ENCODE results near the gene PHAF1.
A peak's percentile ranks its signal among the peaks of the same experiment; 100 is the strongest.

Gene PHAF1

GRCh38 chr16:67115639-67116038, 5.9 kb downstream of the PHAF1 start:
- H2BK12ac ChIP-seq (ENCODE audit: low read length in 2 of 2), result no peak overlapping the region
- H3K27me3 ChIP-seq (ENCODE audit: control insufficient read depth in 1 of 2, insufficient read depth in 1 of 2, low read length in 2 of 2), result no peaks in the 10 kb centered on the region
- no peaks in the 10 kb centered on the region for H3K9me3 ChIP-seq (ENCODE audit: control insufficient read depth, low read length)
- no peak overlapping the region for H2BK120ac ChIP-seq (ENCODE audit: low read depth, low read length)
- peaks cover 0 to 32% of the 10 kb centered on the region in 2 experiments for H3K36me3 ChIP-seq (ENCODE audit: control insufficient read depth in 1 of 2, insufficient read depth in 2 of 2, low read depth in 1 of 2, low read length in 2 of 2)
- H3K4me2 ChIP-seq (ENCODE audit: low read length, poor library complexity, severe bottlenecking), result no peak overlapping the region
- H3K14ac ChIP-seq (ENCODE audit: low read length in 2 of 2), result no peak overlapping the region
- H4K91ac ChIP-seq (ENCODE audit: low read length), result no peak overlapping the region
- H3K27ac ChIP-seq (ENCODE audit: low read length, poor library complexity, severe bottlenecking), result peak overlapping the region; percentile 50
- no peak overlapping the region for H4K8ac ChIP-seq (ENCODE audit: low read length)
- peak; percentile 90 for DNase-seq
- H3K9ac ChIP-seq (ENCODE audit: low read length), result peak overlapping the region; percentile 77
- H3K4me3 ChIP-seq (ENCODE audit: insufficient read depth in 1 of 2, low read depth in 1 of 2, low read length in 2 of 2), result no peak overlapping the region
- H2AFZ ChIP-seq (ENCODE audit: low read depth, low read length), result no peak overlapping the region
- H2AK5ac ChIP-seq (ENCODE audit: low read length, severe bottlenecking), result no peak overlapping the region
- H2BK15ac ChIP-seq (ENCODE audit: low read depth, poor library complexity, severe bottlenecking), result no peak overlapping the region
- H3K79me1 ChIP-seq (replicated peaks; ENCODE audit: low read length, poor library complexity, severe bottlenecking), result peaks cover 30% of the 10 kb centered on the region
- H3K18ac ChIP-seq (ENCODE audit: low read depth in 1 of 2, low read length in 2 of 2), result no peak overlapping the region
- H2BK5ac ChIP-seq (ENCODE audit: low read depth, low read length, poor library complexity, severe bottlenecking), result no peak overlapping the region
- peaks cover 5% of the 10 kb centered on the region for H3K4me1 ChIP-seq (ENCODE audit: control insufficient read depth, insufficient read depth, low read depth, low read length)
- H3K4ac ChIP-seq (ENCODE audit: low read depth in 1 of 2, low read length in 2 of 2), result no peak overlapping the region
- no peak overlapping the region for H3K23ac ChIP-seq (ENCODE audit: low read length in 2 of 2)
- 58% methylated on average over 7 of the region's 7 CpGs for WGBS

- Histone ChIP-seq H3K27ac (ENCODE audit: low read length, poor library complexity, severe bottlenecking) (no peak overlapping the region), H2BK12ac (ENCODE audit: low read length in 2 of 2) (no peak overlapping the region), H3K18ac (ENCODE audit: low read depth in 1 of 2, low read length in 2 of 2) (no peak overlapping the region), H3K4me1 (ENCODE audit: control insufficient read depth, insufficient read depth, low read depth, low read length) (peaks cover 3% of the 10 kb centered on the region), H4K91ac (ENCODE audit: low read length) (no peak overlapping the region), H2BK5ac (ENCODE audit: low read depth, low read length, poor library complexity, severe bottlenecking) (no peak overlapping the region), H3K14ac (ENCODE audit: low read length in 2 of 2) (no peak overlapping the region), H2BK15ac (ENCODE audit: low read depth, poor library complexity, severe bottlenecking) (no peak overlapping the region), H3K23ac (ENCODE audit: low read length in 2 of 2) (no peak overlapping the region), H3K9ac (ENCODE audit: low read length) (peak overlapping the region; percentile 77), H3K4me2 (ENCODE audit: low read length, poor library complexity, severe bottlenecking) (no peak overlapping the region), H3K27me3 (ENCODE audit: control insufficient read depth in 1 of 2, insufficient read depth in 1 of 2, low read length in 2 of 2) (no peaks in the 10 kb centered on the region), H3K4me3 (ENCODE audit: insufficient read depth in 1 of 2, low read depth in 1 of 2, low read length in 2 of 2) (no peak overlapping the region), H2AFZ (ENCODE audit: low read depth, low read length) (no peak overlapping the region), H4K8ac (ENCODE audit: low read length) (no peak overlapping the region), H2BK120ac (ENCODE audit: low read depth, low read length) (no peak overlapping the region), H2AK5ac (ENCODE audit: low read length, severe bottlenecking) (peak overlapping the region; percentile 53), H3K79me1 (replicated peaks; ENCODE audit: low read length, poor library complexity, severe bottlenecking) (peaks cover 31% of the 10 kb centered on the region), H3K36me3 (ENCODE audit: control insufficient read depth in 1 of 2, insufficient read depth in 2 of 2, low read depth in 1 of 2, low read length in 2 of 2) (peaks cover 5 to 39% of the 10 kb centered on the region in 2 experiments), H3K9me3 (ENCODE audit: control insufficient read depth, low read length) (no peaks in the 10 kb centered on the region), H3K4ac (ENCODE audit: low read depth in 1 of 2, low read length in 2 of 2) (no peak overlapping the region)
- peak; percentile 4 for DNase-seq
- 92% methylated on average over 13 of the region's 13 CpGs for WGBS
Measured at GRCh38 chr16:67116388-67117311, 6.9 kb downstream of the PHAF1 start.

- Histone ChIP-seq H3K4me3 (ENCODE audit: insufficient read depth in 1 of 2, low read depth in 1 of 2, low read length in 2 of 2) (no peak overlapping the region), H3K79me1 (replicated peaks; ENCODE audit: low read length, poor library complexity, severe bottlenecking) (peaks cover 31% of the 10 kb centered on the region), H3K4me2 (ENCODE audit: low read length, poor library complexity, severe bottlenecking) (no peak overlapping the region), H2BK15ac (ENCODE audit: low read depth, poor library complexity, severe bottlenecking) (no peak overlapping the region), H3K9me3 (ENCODE audit: control insufficient read depth, low read length) (no peaks in the 10 kb centered on the region), H3K9ac (ENCODE audit: low read length) (no peak overlapping the region), H2AK5ac (ENCODE audit: low read length, severe bottlenecking) (no peak overlapping the region), H3K27me3 (ENCODE audit: control insufficient read depth in 1 of 2, insufficient read depth in 1 of 2, low read length in 2 of 2) (no peaks in the 10 kb centered on the region), H3K14ac (ENCODE audit: low read length in 2 of 2) (no peak overlapping the region), H2BK12ac (ENCODE audit: low read length in 2 of 2) (no peak overlapping the region), H3K23ac (ENCODE audit: low read length in 2 of 2) (no peak overlapping the region), H3K4ac (ENCODE audit: low read depth in 1 of 2, low read length in 2 of 2) (no peak overlapping the region), H3K4me1 (ENCODE audit: control insufficient read depth, insufficient read depth, low read depth, low read length) (peaks cover 3% of the 10 kb centered on the region), H2BK5ac (ENCODE audit: low read depth, low read length, poor library complexity, severe bottlenecking) (no peak overlapping the region), H4K91ac (ENCODE audit: low read length) (no peak overlapping the region), H2AFZ (ENCODE audit: low read depth, low read length) (no peak overlapping the region), H2BK120ac (ENCODE audit: low read depth, low read length) (no peak overlapping the region), H3K36me3 (ENCODE audit: control insufficient read depth in 1 of 2, insufficient read depth in 2 of 2, low read depth in 1 of 2, low read length in 2 of 2) (peaks cover 14 to 46% of the 10 kb centered on the region in 2 experiments), H4K8ac (ENCODE audit: low read length) (no peak overlapping the region), H3K27ac (ENCODE audit: low read length, poor library complexity, severe bottlenecking) (no peak overlapping the region), H3K18ac (ENCODE audit: low read depth in 1 of 2, low read length in 2 of 2) (no peak overlapping the region)
- no peak for DNase-seq
- 96% methylated on average over 3 of the region's 9 CpGs for WGBS
Measured at GRCh38 chr16:67117716-67118115, 8.0 kb downstream of the PHAF1 start.

- Histone ChIP-seq H3K27me3 (ENCODE audit: control insufficient read depth in 1 of 2, insufficient read depth in 1 of 2, low read length in 2 of 2) (no peaks in the 10 kb centered on the region), H3K27ac (ENCODE audit: low read length, poor library complexity, severe bottlenecking) (no peak overlapping the region), H4K8ac (ENCODE audit: low read length) (no peak overlapping the region), H3K36me3 (ENCODE audit: control insufficient read depth in 1 of 2, insufficient read depth in 2 of 2, low read depth in 1 of 2, low read length in 2 of 2) (peaks cover 22 to 60% of the 10 kb centered on the region in 2 experiments), H3K9me3 (ENCODE audit: control insufficient read depth, low read length) (no peaks in the 10 kb centered on the region), H3K9ac (ENCODE audit: low read length) (no peak overlapping the region), H3K14ac (ENCODE audit: low read length in 2 of 2) (no peak overlapping the region), H3K4ac (ENCODE audit: low read depth in 1 of 2, low read length in 2 of 2) (no peak overlapping the region), H3K4me2 (ENCODE audit: low read length, poor library complexity, severe bottlenecking) (no peak overlapping the region), H3K18ac (ENCODE audit: low read depth in 1 of 2, low read length in 2 of 2) (no peak overlapping the region), H2BK5ac (ENCODE audit: low read depth, low read length, poor library complexity, severe bottlenecking) (no peak overlapping the region), H2BK15ac (ENCODE audit: low read depth, poor library complexity, severe bottlenecking) (no peak overlapping the region), H2BK120ac (ENCODE audit: low read depth, low read length) (no peak overlapping the region), H2AFZ (ENCODE audit: low read depth, low read length) (no peak overlapping the region), H3K4me3 (ENCODE audit: insufficient read depth in 1 of 2, low read depth in 1 of 2, low read length in 2 of 2) (no peak overlapping the region), H3K4me1 (ENCODE audit: control insufficient read depth, insufficient read depth, low read depth, low read length) (peaks cover 3% of the 10 kb centered on the region), H3K23ac (ENCODE audit: low read length in 2 of 2) (no peak overlapping the region), H2AK5ac (ENCODE audit: low read length, severe bottlenecking) (no peak overlapping the region), H4K91ac (ENCODE audit: low read length) (no peak overlapping the region), H2BK12ac (ENCODE audit: low read length in 2 of 2) (no peak overlapping the region), H3K79me1 (replicated peaks; ENCODE audit: low read length, poor library complexity, severe bottlenecking) (peaks cover 29% of the 10 kb centered on the region)
- WGBS, result 79% methylated on average over 5 of the region's 5 CpGs
- DNase-seq, result no peak
Measured at GRCh38 chr16:67120025-67120424, 10.3 kb downstream of the PHAF1 start.
